NCI-H2107 treated with DMSO at 0.1 percent for 48 hours (cell line): ENCODE results near the gene ANKDD1A.

Experiments
- DNase-seq: peaks from one replicate; lab custom pipeline; 2025; ENCODE audit not compliant: unreplicated experiment; lab: John Stamatoyannopoulos, UW

Gene ANKDD1A

GRCh38 chr15:64921711-64922110 lies 10.0 kb downstream of the ANKDD1A start:
- DNase-seq: no peak

GRCh38 chr15:64923546-64923945 lies 11.8 kb downstream of the ANKDD1A start:
- DNase-seq: no peak

DNA sequence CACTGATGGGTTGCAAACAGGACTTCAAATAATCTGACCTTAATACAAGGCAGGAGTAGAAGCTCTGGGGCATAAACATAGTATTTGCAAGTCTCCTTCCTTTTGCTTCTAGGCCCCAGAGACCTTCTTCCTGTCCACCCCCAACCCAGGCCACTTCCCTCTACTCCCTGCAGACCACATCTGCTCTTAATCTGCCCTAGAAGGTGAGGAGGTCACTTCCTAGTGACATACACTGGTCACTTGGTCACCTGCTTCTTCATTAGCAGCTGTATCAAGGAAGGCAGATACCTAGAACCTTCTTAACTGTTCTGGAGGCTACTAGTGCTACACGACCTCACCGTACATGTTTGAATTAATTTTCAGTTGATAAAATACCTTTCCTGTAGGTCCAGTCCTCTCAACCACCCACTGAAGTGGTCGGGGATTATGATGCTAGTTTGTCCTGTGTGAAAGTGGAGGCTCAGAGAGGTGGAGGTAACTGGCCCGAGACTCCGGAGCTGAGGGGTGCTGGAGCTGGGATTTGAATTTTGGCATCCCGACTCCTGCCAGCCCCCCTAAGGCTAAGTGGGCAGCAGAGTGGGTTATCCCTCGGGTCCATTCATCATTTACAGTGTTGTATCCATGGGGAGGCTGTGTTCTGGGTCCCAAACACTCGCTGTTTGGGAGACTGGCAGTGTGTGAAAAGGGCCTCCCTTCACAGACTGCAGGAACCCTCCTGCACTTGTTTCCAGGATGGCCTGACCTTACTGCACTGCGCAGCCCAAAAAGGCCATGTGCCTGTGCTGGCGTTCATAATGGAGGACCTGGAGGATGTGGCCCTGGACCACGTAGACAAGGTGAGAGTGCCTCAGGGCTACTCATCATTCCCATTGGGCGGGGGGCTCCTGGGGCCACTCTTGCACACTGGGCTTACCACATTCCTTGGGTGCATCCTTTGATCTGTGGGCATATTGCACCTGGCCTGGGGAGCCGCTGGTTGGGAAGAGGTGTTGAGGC lies 13.9 kb downstream of the ANKDD1A start:
- DNase-seq: no peak

- DNase-seq: no peak
Observed at GRCh38 chr15:64926661-64927060, 15.0 kb downstream of the ANKDD1A start.

DNA sequence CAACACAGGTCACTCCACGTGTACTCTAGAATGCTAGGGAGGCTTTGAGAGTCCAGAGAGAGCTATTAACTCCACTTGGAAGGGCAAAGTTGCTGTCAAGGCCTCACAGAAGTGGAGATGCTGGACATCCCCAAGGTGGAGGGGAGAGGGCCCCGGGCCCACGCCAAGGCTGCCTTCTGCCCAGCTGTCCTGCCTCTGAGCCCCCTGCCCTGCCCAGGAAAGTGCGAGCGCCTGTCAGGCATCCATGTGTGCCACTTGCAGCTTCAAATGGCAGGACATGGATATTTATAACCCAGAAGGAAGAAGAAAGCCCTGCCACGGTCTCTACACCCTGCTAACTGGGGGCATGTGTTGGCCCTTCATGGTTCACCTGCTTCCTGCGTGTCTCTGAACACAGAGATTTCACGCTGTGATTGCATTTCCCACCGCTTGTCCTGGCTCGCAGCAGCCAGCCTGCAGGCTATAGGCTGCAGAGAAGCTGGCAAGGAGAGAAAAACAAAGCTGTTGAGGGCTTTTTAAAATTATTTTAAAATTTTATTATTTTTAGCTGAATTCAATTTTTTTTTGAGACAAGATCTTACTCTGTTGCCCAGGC lies 17.0 kb downstream of the ANKDD1A start:
- DNase-seq: no peak

GRCh38 chr15:64930019-64930652 lies 18.4 kb downstream of the ANKDD1A start:
- no peak for DNase-seq

- no peak for DNase-seq
Observed at GRCh38 chr15:64930778-64931371, 19.2 kb downstream of the ANKDD1A start.

GRCh38 chr15:64931381-64931780 lies 19.7 kb downstream of the ANKDD1A start:
- DNase-seq: no peak

GRCh38 chr15:64934023-64934422 lies 22.3 kb downstream of the ANKDD1A start:
- no peak for DNase-seq

GRCh38 chr15:64938192-64938591 lies 26.5 kb downstream of the ANKDD1A start:
- DNase-seq: no peak

GRCh38 chr15:64942356-64942755 lies 30.7 kb downstream of the ANKDD1A start:
- no peak for DNase-seq

DNA sequence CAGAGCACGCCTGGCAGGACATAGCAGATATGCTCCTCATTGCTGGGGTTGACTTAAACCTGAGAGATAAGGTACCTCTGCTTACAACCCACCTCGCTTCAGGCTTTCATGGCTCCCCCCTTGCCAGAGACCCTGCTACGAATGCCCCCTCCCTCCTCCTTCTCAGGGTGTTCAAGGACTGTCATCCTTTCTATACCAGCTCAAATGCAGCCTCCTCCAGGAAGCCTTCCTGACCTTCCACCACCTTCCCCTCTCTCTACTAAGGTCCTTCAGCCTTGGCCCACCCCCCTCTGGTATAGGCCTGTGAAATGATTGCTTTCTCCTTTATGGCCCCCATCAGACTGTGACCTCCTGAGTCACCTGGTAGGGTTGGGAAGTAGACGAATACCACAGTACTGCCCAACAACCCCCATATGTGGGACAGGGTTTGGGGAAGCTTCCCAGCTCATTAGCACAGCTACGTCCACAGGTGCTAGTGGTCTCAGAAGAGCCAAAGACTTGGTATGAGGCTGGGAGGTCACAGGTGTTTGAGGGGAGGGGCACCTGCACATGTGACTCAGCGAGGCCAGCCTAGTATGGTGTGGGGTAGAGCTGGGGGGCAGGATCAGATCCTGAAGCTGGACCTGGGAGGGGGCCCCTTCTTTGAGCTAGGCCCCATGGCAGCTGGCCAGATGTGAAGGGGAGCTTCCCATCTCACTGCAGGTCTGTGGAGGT lies 32.0 kb downstream of the ANKDD1A start:
- no peak for DNase-seq

DNA sequence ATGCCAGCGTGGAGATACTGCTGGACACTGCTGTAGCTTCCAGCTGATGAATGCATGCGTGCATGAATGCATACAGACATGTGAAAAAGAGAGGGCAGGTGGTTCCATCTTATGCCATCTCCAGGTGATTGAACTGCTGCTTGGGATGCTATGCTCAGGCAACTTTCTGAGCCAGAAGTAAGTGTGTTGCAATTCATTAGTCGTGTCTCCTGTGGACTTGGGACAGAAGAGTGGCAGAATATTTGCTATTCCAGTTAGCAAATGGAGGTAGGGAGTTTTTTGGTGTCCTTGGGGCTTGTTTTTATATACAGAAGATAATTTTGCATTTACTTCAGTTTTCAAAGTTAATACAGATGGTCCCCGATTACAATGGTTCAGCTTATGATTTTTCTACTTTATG lies 33.3 kb downstream of the ANKDD1A start:
- no peak for DNase-seq

- no peak for DNase-seq
Observed at GRCh38 chr15:64947211-64947610, 35.5 kb downstream of the ANKDD1A start.

GRCh38 chr15:64948916-64949315 lies 37.2 kb downstream of the ANKDD1A start:
- no peak for DNase-seq

GRCh38 chr15:64949383-64950186 lies 37.9 kb downstream of the ANKDD1A start:
- DNase-seq: no peak

DNA sequence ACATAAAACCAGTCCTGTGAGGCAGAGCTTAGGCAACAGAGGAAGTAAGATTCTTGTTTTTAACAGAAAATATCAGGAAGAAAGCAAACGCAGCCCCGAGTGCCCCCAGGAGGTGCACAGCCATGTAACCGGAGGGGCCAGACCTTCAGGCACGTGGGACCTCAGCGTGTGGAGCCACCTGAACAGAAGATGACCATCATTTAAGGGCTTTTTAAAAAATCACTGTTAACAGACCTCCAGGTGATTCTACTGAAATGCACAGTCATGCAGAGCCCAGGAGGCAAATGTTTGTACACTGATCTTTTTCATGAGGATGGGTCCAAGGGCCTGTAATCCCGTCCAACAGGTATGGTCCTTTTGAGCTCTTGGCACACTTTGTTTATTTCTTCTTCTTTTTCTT lies 39.2 kb downstream of the ANKDD1A start:
- DNase-seq: no peak

- DNase-seq: no peak
Observed at GRCh38 chr15:64951777-64952418, 40.2 kb downstream of the ANKDD1A start.

DNA sequence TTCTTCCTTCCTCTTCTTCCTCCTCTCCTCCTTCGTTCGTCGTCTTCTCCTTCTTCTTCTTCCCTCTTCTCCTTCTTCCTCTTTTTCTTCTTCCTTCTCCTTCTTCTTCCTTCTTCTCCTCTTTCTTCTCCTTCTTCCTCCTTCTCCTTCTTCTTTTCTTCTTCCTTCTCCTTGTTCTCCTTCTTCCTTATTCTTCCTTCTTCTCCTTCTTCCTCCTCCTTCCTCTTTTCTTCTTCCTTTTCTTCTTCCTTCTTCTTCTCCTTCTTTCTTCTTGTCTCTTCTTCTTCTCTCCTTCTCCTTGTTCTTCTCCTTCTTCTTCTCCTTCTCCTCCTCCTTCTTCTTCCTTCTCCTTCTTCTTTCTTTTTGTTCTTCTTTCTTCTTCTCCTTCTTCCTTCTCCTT lies 42.7 kb downstream of the ANKDD1A start:
- DNase-seq: no peak

GRCh38 chr15:64959128-64959527 lies 47.4 kb downstream of the ANKDD1A start:
- no peak for DNase-seq
